Activated naive CD8-positive, alpha-beta T cell treated with anti-CD3 and anti-CD28 coated beads, Interleukin-2, amount 10 ng/mL, durations not matched to agents 7 days and 5 days (primary cell): Measurements from ENCODE around the gene CEMIP. TPM values are rescaled to one million over a fixed set of nuclear protein-coding genes. Genes with fewer than 3 reads are reported as not detected.

Experiments used
- ATAC-seq: fragments of 150-1000 bp; cut with Tn5 transposase; one replicate; pipeline ENCODE4 v1.10.0; 2021; ENCODE audit warnings: low read depth, moderate library complexity
- POLR2A ChIA-PET: fragments of 350-600 bp; sonication (Branson Sonifier 250); formaldehyde crosslinking; loops from one replicate; lab custom pipeline; 2021; ENCODE audit warnings: antibody characterized with exemption; lab: Charles Lee
- DNase-seq: peaks from one replicate; pipeline ENCODE4 v3.0.0; 2021
- H3K27ac Mint-ChIP-seq: one replicate; pipeline ENCODE4 v1.8.0; 2022; ENCODE audit warnings: mild to moderate bottlenecking, mixed read lengths
- H3K27me3 Mint-ChIP-seq: one replicate; pipeline ENCODE4 v1.8.0; 2022; ENCODE audit warnings: mild to moderate bottlenecking, moderate library complexity, mixed read lengths
- H3K36me3 Mint-ChIP-seq: one replicate; pipeline ENCODE4 v1.8.0; 2021; ENCODE audit warnings: mild to moderate bottlenecking, mixed read lengths
- H3K4me1 Mint-ChIP-seq: one replicate; pipeline ENCODE4 v1.8.0; 2021; ENCODE audit warnings: mixed read lengths
- H3K4me3 Mint-ChIP-seq: one replicate; pipeline ENCODE4 v1.8.0; 2022; ENCODE audit warnings: mild to moderate bottlenecking, moderate library complexity, mixed read lengths
- H3K9me3 Mint-ChIP-seq: one replicate; pipeline ENCODE4 v1.8.0; 2021; ENCODE audit warnings: mixed read lengths
- total RNA-seq, 2 experiments: library from RNA; stranded (reverse); gene quantifications; one replicate each; pipeline ENCODE4 v1.2.3, GENCODE V29; 2021

Gene CEMIP
- total RNA-seq, 2 experiments from 2014 or later, result 0.23 TPM; not detected in 1

- no peak overlapping the region for H3K27ac Mint-ChIP-seq
- H3K4me1 Mint-ChIP-seq, result peaks cover 5% of the 10 kb centered on the region
- DNase-seq, result no peak
- H3K4me3 Mint-ChIP-seq, result no peak overlapping the region
- no peaks in the 10 kb centered on the region for H3K9me3 Mint-ChIP-seq
- POLR2A ChIA-PET, result no interaction called here
- ATAC-seq, result no peak
- no peaks in the 10 kb centered on the region for H3K36me3 Mint-ChIP-seq
- H3K27me3 Mint-ChIP-seq, result peaks cover 6% of the 10 kb centered on the region
Measured at GRCh38 chr15:80913541-80913940, 134.4 kb downstream of the CEMIP start.

GRCh38 chr15:80915472-80915871 lies 136.3 kb downstream of the CEMIP start:
- Mint-ChIP-seq H3K36me3 (no peaks in the 10 kb centered on the region), H3K4me1 (peaks cover 13% of the 10 kb centered on the region), H3K9me3 (no peaks in the 10 kb centered on the region), H3K27me3 (peaks cover 6% of the 10 kb centered on the region), H3K4me3 (no peak overlapping the region), H3K27ac (no peak overlapping the region)
- POLR2A ChIA-PET, result no interaction called here
- no peak for DNase-seq
- no peak for ATAC-seq

- Mint-ChIP-seq H3K9me3 (no peaks in the 10 kb centered on the region), H3K36me3 (no peaks in the 10 kb centered on the region), H3K27me3 (peaks cover 6% of the 10 kb centered on the region), H3K27ac (no peak overlapping the region), H3K4me3 (no peak overlapping the region), H3K4me1 (peaks cover 18% of the 10 kb centered on the region)
- no peak for ATAC-seq
- POLR2A ChIA-PET, result no interaction called here
- no peak for DNase-seq
Measured at GRCh38 chr15:80916056-80916455, 136.9 kb downstream of the CEMIP start.

- no peaks in the 10 kb centered on the region for H3K9me3 Mint-ChIP-seq
- peaks cover 16% of the 10 kb centered on the region for H3K4me1 Mint-ChIP-seq
- DNase-seq (no peak), ATAC-seq (no peak)
- no peak overlapping the region for H3K27ac Mint-ChIP-seq
- H3K4me3 Mint-ChIP-seq, result no peak overlapping the region
- POLR2A ChIA-PET, result no interaction called here
- no peaks in the 10 kb centered on the region for H3K36me3 Mint-ChIP-seq
- H3K27me3 Mint-ChIP-seq, result peaks cover 13% of the 10 kb centered on the region
Measured at GRCh38 chr15:80918196-80918783, 139.1 kb downstream of the CEMIP start.

GRCh38 chr15:80920271-80920699 lies 141.1 kb downstream of the CEMIP start:
- Mint-ChIP-seq H3K4me3 (peak overlapping the region; percentile 5), H3K4me1 (peaks cover 15% of the 10 kb centered on the region), H3K27ac (no peak overlapping the region), H3K27me3 (peaks cover 13% of the 10 kb centered on the region), H3K9me3 (no peaks in the 10 kb centered on the region), H3K36me3 (no peaks in the 10 kb centered on the region)
- ATAC-seq, result peak; percentile 94
- peak; percentile 53 for DNase-seq
- POLR2A ChIA-PET, result no interaction called here

- POLR2A ChIA-PET, result no interaction called here
- Mint-ChIP-seq H3K36me3 (no peaks in the 10 kb centered on the region), H3K27ac (no peak overlapping the region), H3K9me3 (no peaks in the 10 kb centered on the region), H3K4me3 (no peak overlapping the region), H3K4me1 (peaks cover 15% of the 10 kb centered on the region), H3K27me3 (peaks cover 11% of the 10 kb centered on the region)
- DNase-seq, result no peak
- ATAC-seq, result no peak
Measured at GRCh38 chr15:80921736-80922410, 142.7 kb downstream of the CEMIP start.

- POLR2A ChIA-PET, result no interaction called here
- DNase-seq, result no peak
- Mint-ChIP-seq H3K9me3 (no peaks in the 10 kb centered on the region), H3K27me3 (peaks cover 6% of the 10 kb centered on the region), H3K36me3 (no peaks in the 10 kb centered on the region), H3K4me3 (no peak overlapping the region), H3K27ac (no peak overlapping the region), H3K4me1 (peaks cover 13% of the 10 kb centered on the region)
- no peak for ATAC-seq
Measured at GRCh38 chr15:80923668-80924067, 144.5 kb downstream of the CEMIP start.

GRCh38 chr15:80924278-80924677 lies 145.1 kb downstream of the CEMIP start:
- Mint-ChIP-seq H3K36me3 (no peaks in the 10 kb centered on the region), H3K27me3 (peaks cover 6% of the 10 kb centered on the region), H3K9me3 (no peaks in the 10 kb centered on the region), H3K4me3 (no peak overlapping the region), H3K27ac (no peak overlapping the region), H3K4me1 (peaks cover 13% of the 10 kb centered on the region)
- POLR2A ChIA-PET, result no interaction called here
- no peak for DNase-seq
- no peak for ATAC-seq

- POLR2A ChIA-PET, result no interaction called here
- DNase-seq, result no peak
- Mint-ChIP-seq H3K27ac (no peak overlapping the region), H3K36me3 (no peaks in the 10 kb centered on the region), H3K9me3 (no peaks in the 10 kb centered on the region), H3K27me3 (peaks cover 6% of the 10 kb centered on the region), H3K4me3 (no peak overlapping the region), H3K4me1 (peaks cover 5% of the 10 kb centered on the region)
- ATAC-seq, result no peak
Measured at GRCh38 chr15:80925597-80926059, 146.5 kb downstream of the CEMIP start.

- peaks cover 6% of the 10 kb centered on the region for H3K27me3 Mint-ChIP-seq
- no peak for DNase-seq
- H3K9me3 Mint-ChIP-seq, result no peaks in the 10 kb centered on the region
- H3K4me1 Mint-ChIP-seq, result peaks cover 1% of the 10 kb centered on the region
- no peak overlapping the region for H3K27ac Mint-ChIP-seq
- no peaks in the 10 kb centered on the region for H3K36me3 Mint-ChIP-seq
- POLR2A ChIA-PET, result no interaction called here
- no peak for ATAC-seq
- H3K4me3 Mint-ChIP-seq, result no peak overlapping the region
Measured at GRCh38 chr15:80926126-80926525, 147.0 kb downstream of the CEMIP start.

- Mint-ChIP-seq H3K36me3 (no peaks in the 10 kb centered on the region), H3K4me1 (peaks cover 1% of the 10 kb centered on the region), H3K27ac (no peak overlapping the region), H3K9me3 (no peaks in the 10 kb centered on the region), H3K4me3 (no peak overlapping the region), H3K27me3 (no peaks in the 10 kb centered on the region)
- POLR2A ChIA-PET, result no interaction called here
- ATAC-seq (no peak), DNase-seq (no peak)
Measured at GRCh38 chr15:80929225-80929624, 150.1 kb downstream of the CEMIP start.

GRCh38 chr15:80929689-80930088 lies 150.5 kb downstream of the CEMIP start:
- DNase-seq (no peak), ATAC-seq (no peak)
- Mint-ChIP-seq H3K4me3 (no peak overlapping the region), H3K4me1 (peaks cover 5% of the 10 kb centered on the region), H3K36me3 (peaks cover 2% of the 10 kb centered on the region), H3K9me3 (no peaks in the 10 kb centered on the region), H3K27ac (no peak overlapping the region), H3K27me3 (no peaks in the 10 kb centered on the region)
- POLR2A ChIA-PET, result no interaction called here

GRCh38 chr15:80931191-80931590 lies 152.0 kb downstream of the CEMIP start:
- no peak overlapping the region for H3K27ac Mint-ChIP-seq
- no peak for DNase-seq
- ATAC-seq, result no peak
- H3K4me3 Mint-ChIP-seq, result no peak overlapping the region
- peaks cover 9% of the 10 kb centered on the region for H3K4me1 Mint-ChIP-seq
- no peaks in the 10 kb centered on the region for H3K9me3 Mint-ChIP-seq
- POLR2A ChIA-PET, result no interaction called here
- H3K36me3 Mint-ChIP-seq, result peaks cover 6% of the 10 kb centered on the region
- H3K27me3 Mint-ChIP-seq, result no peaks in the 10 kb centered on the region
